Endothelial cell of umbilical vein (primary cell): ENCODE data around the gene LARGE1. TPM values are rescaled to one million over a fixed set of nuclear protein-coding genes. Genes with fewer than 3 reads are reported as not detected.

Experiments
- BruUV-seq: library from RNA; stranded (reverse); fragments of 400-500 nt; replicated peaks from 2 replicates; lab custom pipeline; 2021; lab: Mats Ljungman, UMichigan
- CTCF ChIA-PET: fragments of 300-600, 350-600 bp; sonication (Branson Sonifier 250); formaldehyde crosslinking; loops from one replicate; lab custom pipeline; 2021; ENCODE audit warnings: antibody characterized with exemption, inconsistent platforms; lab: Charles Lee
- POLR2A ChIA-PET: fragments of 300-600, 350-600 bp; sonication (Branson Sonifier 250); formaldehyde crosslinking; loops from one replicate; lab custom pipeline; 2021; ENCODE audit warnings: antibody characterized with exemption, inconsistent platforms; lab: Charles Lee
- DNase-seq: peaks from one replicate; pipeline ENCODE4 v3.0.0-alpha.2; 2011; ENCODE audit warnings: low read depth, low spot score
- FAIRE-seq: peaks from 2 replicates; lab custom pipeline; 2011; peaks lifted over from hg19 to GRCh38; lab: Jason Lieb, UNC
- H2AFZ ChIP-seq: 2 replicates; pipeline ENCODE4 v1.6.0; 2012; ENCODE audit warnings: low read depth, low read length, control low read depth, inconsistent platforms
- H3K27ac ChIP-seq: 2 replicates; pipeline ENCODE4 v1.5.1; 2011; ENCODE audit warnings: low read depth, mild to moderate bottlenecking, control low read depth, low read length, moderate library complexity; ENCODE audit not compliant: insufficient read depth
- H3K27me3 ChIP-seq, 2 experiments: 2 replicates each; pipeline versions ENCODE4 v1.6.0 to v1.6.1; 2011; ENCODE audit warnings: low read length in 2 of 2, mixed read lengths in 1 of 2; ENCODE audit not compliant: control insufficient read depth in 2 of 2, insufficient read depth in 2 of 2
- H3K36me3 ChIP-seq, 2 experiments: 2 replicates in 1 of 2; 3 replicates in 1 of 2; pipeline ENCODE4 v1.5.1; 2011; ENCODE audit warnings: low read length in 2 of 2, mild to moderate bottlenecking in 1 of 2, moderate library complexity in 1 of 2; ENCODE audit not compliant: control insufficient read depth in 2 of 2, insufficient read depth in 2 of 2; ENCODE audit errors: extremely low read depth in 1 of 2
- H3K4me1 ChIP-seq: 3 replicates; pipeline ENCODE4 v1.5.1; 2011; ENCODE audit warnings: mild to moderate bottlenecking, low read length; ENCODE audit not compliant: control insufficient read depth, insufficient read depth; ENCODE audit errors: extremely low read depth
- H3K4me2 ChIP-seq: 2 replicates; pipeline ENCODE4 v1.6.1; 2011; ENCODE audit warnings: low read length, control low read depth, mixed read lengths; ENCODE audit not compliant: insufficient read depth
- H3K4me3 ChIP-seq, 3 experiments: fragments of 200-600 bp in 1 of 3; sonication (generic), shearing (Covaris generic) in 1 of 3; replicated peaks in 1 of 3; 2 replicates each; pipeline ENCODE4 v1.5.1; 2011 to 2016; ENCODE audit warnings: control low read depth in 3 of 3, low read length in 3 of 3, mild to moderate bottlenecking in 2 of 3, inconsistent platforms in 1 of 3, low read depth in 1 of 3, moderate library complexity in 1 of 3; ENCODE audit not compliant: insufficient read depth in 1 of 3
- H3K79me2 ChIP-seq: 2 replicates; pipeline ENCODE4 v1.6.0; 2012; ENCODE audit warnings: low read length, inconsistent platforms; ENCODE audit not compliant: control insufficient read depth, insufficient read depth
- H3K9ac ChIP-seq: replicated peaks from 2 replicates; pipeline ENCODE3; 2011; ENCODE audit warnings: low read length, control low read depth; ENCODE audit not compliant: insufficient read depth; ENCODE audit errors: extremely low read depth
- H3K9me1 ChIP-seq: replicated peaks from 3 replicates; pipeline ENCODE4 v1.6.0; 2011; ENCODE audit warnings: mild to moderate bottlenecking, low read length; ENCODE audit not compliant: control insufficient read depth, insufficient read depth; ENCODE audit errors: extremely low read depth
- H3K9me3 ChIP-seq: replicated peaks from 2 replicates; pipeline ENCODE4 v1.5.1; 2012; ENCODE audit warnings: low read length, inconsistent platforms; ENCODE audit not compliant: control insufficient read depth, insufficient read depth
- H4K20me1 ChIP-seq: replicated peaks from 2 replicates; pipeline ENCODE3; 2011; ENCODE audit warnings: mild to moderate bottlenecking, low read length; ENCODE audit not compliant: control insufficient read depth, insufficient read depth; ENCODE audit errors: extremely low read depth
- CTCF ChIP-seq, 2 donors: IDR thresholded peaks; 1 replicate in 1 of 2; 2 replicates in 1 of 2; pipeline ENCODE4 v1.5.1; 2011; ENCODE audit warnings: low read length in 2 of 2, mild to moderate bottlenecking in 2 of 2, moderate library complexity in 2 of 2, control low read depth in 1 of 2, inconsistent platforms in 1 of 2, low read depth in 1 of 2; ENCODE audit not compliant: insufficient read depth in 1 of 2; ENCODE audit errors: extremely low read depth in 1 of 2
- EZH2 ChIP-seq: IDR thresholded peaks from 2 replicates; pipeline ENCODE4 v1.6.1; 2012; ENCODE audit warnings: borderline replicate concordance, low read depth, mild to moderate bottlenecking, moderate library complexity, low read length, inconsistent platforms; ENCODE audit not compliant: severe bottlenecking
- FOS ChIP-seq: IDR thresholded peaks from 2 replicates; pipeline ENCODE4 v1.6.1; 2011; ENCODE audit warnings: mild to moderate bottlenecking, low read length, moderate library complexity, borderline replicate concordance; ENCODE audit not compliant: insufficient read depth
- GATA2 ChIP-seq: IDR thresholded peaks from 2 replicates; pipeline ENCODE4 v1.7.0; 2011; ENCODE audit warnings: low read depth, mild to moderate bottlenecking, moderate library complexity, mixed read lengths, low read length; ENCODE audit not compliant: insufficient read length, insufficient read depth
- JUN ChIP-seq: IDR thresholded peaks from 2 replicates; pipeline ENCODE4 v1.6.1; 2011; ENCODE audit warnings: borderline replicate concordance, low read depth; ENCODE audit not compliant: insufficient read length, insufficient read depth
- MAX ChIP-seq: IDR thresholded peaks from 2 replicates; pipeline ENCODE4 v1.6.1; 2011; ENCODE audit not compliant: insufficient read depth, insufficient read length
- MYC ChIP-seq: IDR thresholded peaks from one replicate; pipeline ENCODE4 v1.6.1; 2011; ENCODE audit warnings: mild to moderate bottlenecking, low read depth, low read length
- POLR2A ChIP-seq: IDR thresholded peaks from 2 replicates; pipeline ENCODE4 v1.6.1; 2012; ENCODE audit warnings: low read depth, mild to moderate bottlenecking, control low read depth, low read length
- POLR2AphosphoS5 ChIP-seq: IDR thresholded peaks from 2 replicates; pipeline ENCODE4 v1.6.1; 2012; ENCODE audit warnings: low read depth, mild to moderate bottlenecking, control low read depth, low read length, moderate library complexity; ENCODE audit not compliant: insufficient read depth
- dilution Hi-C: fragments of 300-500 bp; cut with MboI; formaldehyde crosslinking; loops from one replicate; pipeline ENCODE4 v1.15.0; 2019; ENCODE audit warnings: low sequenced_read_pairs; ENCODE audit not compliant: extremely low pct_ligation_motif_present
- intact Hi-C: fragments of 100-400 bp; cut with micrococcal nuclease; formaldehyde crosslinking; loops from one replicate; pipeline ENCODE4 v1.10.0; 2022
- polyA plus RNA-seq, 4 experiments: library from polyadenylated mRNA; depleted of rRNA in 3 of 4; stranded (reverse) in 3 of 4; unstranded in 1 of 4; fragments of >200 nt; gene quantifications; 2 replicates each; pipeline versions ENCODE4 v1.2.1 to v1.2.3, GENCODE V29; 2011 to 2012; ENCODE audit warnings: missing spikeins in 1 of 4
- total RNA-seq: library from RNA; stranded (reverse); gene quantifications from 2 replicates; pipeline ENCODE4 v1.2.3, GENCODE V29; 2021

The LARGE1 gene
- total and polyA plus RNA-seq, 2 donors (not counting 3 experiments of a cell fraction or from before 2014, with no cell fraction given): 0.95 to 4.4 TPM

- dilution Hi-C loops (no loop called here), intact Hi-C loops (no loop called here)
- FAIRE-seq: no peak
- Histone ChIP-seq H3K4me1 (no peaks in the 10 kb centered on the region), H3K9ac (no peak overlapping the region), H3K27ac (no peak overlapping the region), H3K4me2 (no peak overlapping the region), H4K20me1 (no peaks in the 10 kb centered on the region), H3K4me3 (no peak overlapping the region), H3K27me3 (no peaks in the 10 kb centered on the region), H3K9me3 (peaks cover 3% of the 10 kb centered on the region), H3K79me2 (no peaks in the 10 kb centered on the region), H3K36me3 (no peaks in the 10 kb centered on the region), H3K9me1 (no peaks in the 10 kb centered on the region), H2AFZ (no peak overlapping the region)
- no peak for TF ChIP-seq GATA2
- no peak for TF ChIP-seq FOS
- TF ChIP-seq MYC: no peak
- TF ChIP-seq POLR2A: no peak
- no peak for TF ChIP-seq JUN
- TF ChIP-seq CTCF (IDR thresholded peaks at IDR 0.05; ENCODE audit: extremely low read depth in 1 of 2, insufficient read depth in 1 of 2, low read depth in 1 of 2, low read length in 2 of 2): no peak
- TF ChIP-seq POLR2AphosphoS5: no peak
- no peak for TF ChIP-seq MAX
- no peak for TF ChIP-seq EZH2
- ChIA-PET CTCF (no interaction called here), POLR2A (no interaction called here)
- no peak for DNase-seq
- no TSS peak for BruUV-seq
These were observed 328.3 kb downstream of the LARGE1 start for GRCh38 chr22:33591946-33592345.
